Stimulated activated CD4-positive, alpha-beta T cell treated with anti-CD3 and anti-CD28 coated beads, TNF-alpha, amount 100 ng/mL, for 1 hour (primary cell): Measurements from ENCODE around the gene SETDB2.

ENCODE experiments used
- DNase-seq, 3 donors: peaks; one replicate each; pipeline ENCODE4 v3.0.0-alpha.2; 2020; ENCODE audit warnings: low read depth in 3 of 3, low spot score in 1 of 3

Gene SETDB2

GRCh38 chr13:49532593-49532992 is 88.5 kb downstream of the SETDB2 start:
- DNase-seq, result no peak

- no peak for DNase-seq
Observed at GRCh38 chr13:49533011-49533410, 88.9 kb downstream of the SETDB2 start.

DNA sequence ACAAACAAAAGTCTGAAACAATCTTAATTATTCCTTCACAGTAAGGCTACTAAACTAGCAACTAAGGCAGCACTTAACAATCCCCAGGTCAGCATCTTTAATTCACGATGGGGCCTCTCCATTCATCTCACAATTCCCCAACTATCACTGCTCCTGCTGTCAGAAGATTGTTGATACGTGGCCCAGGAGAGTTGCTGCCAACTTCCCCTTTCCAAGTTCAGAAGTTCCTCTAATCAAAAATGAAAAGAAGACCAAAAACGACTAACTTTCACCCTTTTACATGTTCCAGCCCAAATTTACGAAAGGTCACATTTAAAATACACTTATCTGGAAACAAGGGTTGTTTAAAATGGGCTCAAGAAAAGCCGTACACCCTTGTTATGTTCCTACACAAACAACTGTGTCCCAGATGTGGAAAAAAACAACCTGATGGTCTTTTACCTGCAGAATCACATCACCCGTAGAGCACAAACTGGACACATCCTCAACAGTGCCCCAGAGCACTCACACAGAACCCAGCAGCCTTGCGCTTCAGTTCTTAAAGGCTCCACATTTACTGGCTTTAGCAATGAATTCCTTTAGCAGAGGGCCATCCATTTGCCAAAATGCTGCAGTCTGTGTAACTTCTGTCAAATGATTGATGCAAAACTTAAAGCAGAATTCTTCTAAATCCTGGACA is 89.7 kb downstream of the SETDB2 start:
- DNase-seq, result no peak

DNA sequence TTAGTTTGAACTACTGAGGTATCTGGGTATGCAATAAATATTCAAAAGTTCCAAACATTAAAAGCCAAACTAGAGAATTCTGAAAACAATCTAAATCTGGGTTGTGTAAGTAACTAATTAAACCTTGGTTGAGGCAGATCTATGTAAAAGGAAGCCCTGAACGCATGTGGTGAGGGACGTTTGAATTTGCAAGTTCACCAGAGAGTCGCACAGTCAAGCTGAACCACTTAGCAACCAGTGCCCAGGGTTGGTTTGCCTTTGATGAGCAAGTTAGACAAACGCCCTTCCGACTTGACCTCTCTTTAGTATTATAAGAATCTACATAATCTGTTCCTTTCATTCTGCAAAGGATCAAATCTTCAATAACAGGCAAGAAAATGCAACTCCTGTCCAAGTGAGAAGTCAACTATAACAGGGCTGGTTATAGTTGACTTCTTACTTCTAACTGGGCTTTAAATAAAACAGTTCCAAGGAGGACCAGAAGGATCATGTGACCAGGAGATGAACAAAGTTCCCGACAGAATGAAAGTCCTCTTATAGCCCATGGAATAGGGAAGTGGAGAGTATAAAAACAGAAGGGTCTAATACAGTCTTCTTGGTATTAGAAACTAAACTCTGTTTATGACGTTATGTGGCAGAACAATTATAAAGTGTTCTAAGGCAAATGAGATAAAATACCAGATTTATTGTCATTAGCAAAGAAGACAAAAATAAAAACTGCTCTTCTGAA is 92.2 kb downstream of the SETDB2 start:
- DNase-seq, result no peak

- no peak for DNase-seq
Observed at GRCh38 chr13:49538404-49538803, 94.3 kb downstream of the SETDB2 start.

DNA sequence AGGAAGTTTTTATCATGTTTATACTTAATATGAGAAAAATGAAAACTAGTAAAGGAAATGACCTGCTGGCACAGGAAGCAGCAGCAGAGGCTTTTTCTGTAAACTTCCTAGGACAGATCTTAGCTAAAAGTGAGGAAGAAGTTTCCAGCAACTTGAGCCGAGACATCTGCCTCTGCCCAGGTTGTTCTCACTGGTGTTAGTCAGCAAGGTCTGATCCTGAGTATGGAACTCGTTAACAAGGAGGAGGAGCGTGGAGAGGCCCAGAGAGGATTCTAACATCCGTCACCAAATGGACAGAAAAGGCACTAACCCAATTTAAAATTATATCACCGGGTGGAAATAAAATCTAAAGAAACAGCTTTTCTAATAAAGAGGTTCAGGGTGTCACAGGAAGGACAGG is 95.2 kb downstream of the SETDB2 start:
- DNase-seq, result no peak

GRCh38 chr13:49539746-49540145 is 95.7 kb downstream of the SETDB2 start:
- no peak for DNase-seq

- no peak for DNase-seq
Observed at GRCh38 chr13:49540552-49540951, 96.5 kb downstream of the SETDB2 start.

- no peak for DNase-seq
Observed at GRCh38 chr13:49543656-49544055, 99.6 kb downstream of the SETDB2 start.
